Endometrium (tissue), 2 donors: ENCODE measurements around the gene ARHGEF37.
"Not testable (repeated sequence)": the region's sequence is repeated elsewhere in the genome, so short reads cannot be mapped to it uniquely, and the experiment has no call there.

Experiments
- FAIRE-seq: peaks from 2 replicates; lab custom pipeline; 2012; peaks lifted over from hg19 to GRCh38; lab: Jason Lieb, UNC
- donor health status: control.
- donor health status: control.

Gene ARHGEF37

GRCh38 chr5:149567226-149567625 is 14.1 kb upstream of the ARHGEF37 start:
- no peak for FAIRE-seq

- no peak for FAIRE-seq
These were observed 9.1 kb upstream of the ARHGEF37 start for GRCh38 chr5:149572170-149572569.

GRCh38 chr5:149572576-149573231 is 8.6 kb upstream of the ARHGEF37 start:
- no peak for FAIRE-seq

GRCh38 chr5:149575131-149575530 is 6.2 kb upstream of the ARHGEF37 start:
- FAIRE-seq, result no peak

- no peak for FAIRE-seq
These were observed 5.3 kb upstream of the ARHGEF37 start for GRCh38 chr5:149576021-149576420.

GRCh38 chr5:149578896-149579295 is 2.4 kb upstream of the ARHGEF37 start:
- no peak for FAIRE-seq

GRCh38 chr5:149580808-149581191 is 498 bp upstream of the ARHGEF37 start:
- FAIRE-seq, result no peak

- no peak for FAIRE-seq
These were observed 852 bp downstream of the ARHGEF37 start for GRCh38 chr5:149581931-149582768.

- FAIRE-seq, result no peak
These were observed 2.1 kb downstream of the ARHGEF37 start for GRCh38 chr5:149583394-149583793.

GRCh38 chr5:149584121-149584520 is 2.8 kb downstream of the ARHGEF37 start:
- FAIRE-seq, result no peak

- no peak for FAIRE-seq
These were observed 4.6 kb downstream of the ARHGEF37 start for GRCh38 chr5:149585910-149586309.

GRCh38 chr5:149586708-149587318 is 5.5 kb downstream of the ARHGEF37 start:
- no peak for FAIRE-seq

- no peak for FAIRE-seq
These were observed 7.6 kb downstream of the ARHGEF37 start for GRCh38 chr5:149588936-149589335.

GRCh38 chr5:149593370-149593769 is 12.1 kb downstream of the ARHGEF37 start:
- FAIRE-seq, result no peak

- no peak for FAIRE-seq
These were observed 13.1 kb downstream of the ARHGEF37 start for GRCh38 chr5:149594206-149594895.

- not testable (repeated sequence) for FAIRE-seq
These were observed 13.8 kb downstream of the ARHGEF37 start for GRCh38 chr5:149595105-149595504.

GRCh38 chr5:149596712-149597111 is 15.4 kb downstream of the ARHGEF37 start:
- FAIRE-seq, result no peak

GRCh38 chr5:149597618-149598017 is 16.3 kb downstream of the ARHGEF37 start:
- no peak for FAIRE-seq

- FAIRE-seq, result not testable (repeated sequence)
These were observed 16.9 kb downstream of the ARHGEF37 start for GRCh38 chr5:149598234-149598633.

GRCh38 chr5:149598966-149599365 is 17.7 kb downstream of the ARHGEF37 start:
- FAIRE-seq, result no peak

GRCh38 chr5:149599375-149599774 is 18.1 kb downstream of the ARHGEF37 start:
- no peak for FAIRE-seq

GRCh38 chr5:149600932-149601331 is 19.6 kb downstream of the ARHGEF37 start:
- FAIRE-seq, result no peak

GRCh38 chr5:149603210-149603609 is 21.9 kb downstream of the ARHGEF37 start:
- FAIRE-seq, result no peak
